ENCODE results near the gene NOS1. TPM values are rescaled to one million over a fixed set of nuclear protein-coding genes. Genes with fewer than 3 reads are reported as not detected.

NOS1 gene
- total and polyA plus RNA-seq, 2 of the 8 experiments (the other 6 are each of a cell fraction or from before 2014, with no cell fraction given), result 1.5 to 2.0 TPM

DNA sequence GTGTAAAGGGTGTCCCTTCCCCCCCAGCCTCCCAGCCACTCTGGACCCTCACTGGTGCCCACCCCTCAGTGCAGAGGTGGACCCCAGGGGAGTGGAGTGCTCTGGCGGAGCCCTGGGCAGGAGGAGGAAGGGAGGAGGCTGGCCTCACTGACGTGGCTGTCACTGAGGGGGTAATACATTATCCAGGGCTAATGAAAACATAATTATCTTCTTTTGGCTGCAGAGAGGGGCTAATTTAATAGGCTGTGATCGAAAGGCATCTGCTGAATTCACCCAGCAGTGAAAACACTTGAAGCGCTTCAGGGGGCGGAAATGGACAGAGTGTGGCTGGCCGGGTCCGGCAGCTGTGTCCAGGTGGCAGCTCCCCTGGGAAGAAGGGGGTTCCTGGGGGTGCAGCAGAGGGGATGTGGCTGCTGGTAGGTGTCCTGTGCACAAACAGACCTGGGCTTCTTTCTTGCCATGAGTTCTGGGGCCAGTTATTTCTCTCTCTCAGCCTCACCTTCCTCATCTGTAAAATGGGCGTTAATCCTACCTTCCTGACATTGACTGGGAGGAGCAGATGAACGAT lies 3.7 kb upstream of the NOS1 start:
- no peak overlapping the region; the same call in 1 of the 2 replicates for H3K18ac ChIP-seq (ENCODE audit: extremely low read depth, low read length)
- FAIRE-seq (no peak), DNase-seq (ENCODE audit: low read depth in 1 of 2, low spot score in 2 of 2) (no peak)
- 78% methylated on average over 9 of the region's 9 CpGs; no CpG with 5 or more reads in 1 of the 2 experiments for WGBS, 2 experiments (ENCODE audit: extremely low coverage in 1 of 2, insufficient coverage in 1 of 2, insufficient read length in 1 of 2, insufficient replicate concordance in 2 of 2, low coverage in 1 of 2, low lambda C conversion rate in 2 of 2, missing lambda C conversion rate in 1 of 2)
- no peak overlapping the region for H3K56ac ChIP-seq (replicated peaks; ENCODE audit: insufficient read length, low read depth, low read length)
- H3K9ac ChIP-seq (replicated peaks in 1 of 4; ENCODE audit: extremely low read depth in 1 of 4, low read depth in 3 of 4, low read length in 3 of 4), result no peak overlapping the region
- H3K27me3 ChIP-seq (replicated peaks in 1 of 4; ENCODE audit: control insufficient read depth in 3 of 4, extremely low read depth in 1 of 4, insufficient read depth in 3 of 4, low read length in 3 of 4), result peaks cover 9 to 46% (median 35%) of the 10 kb centered on the region in 4 experiments
- H2BK20ac ChIP-seq (ENCODE audit: low read length), result no peak overlapping the region
- no peaks in the 10 kb centered on the region for H3K36me3 ChIP-seq (ENCODE audit: control insufficient read depth in 2 of 4, insufficient read depth in 4 of 4, low read length in 3 of 4)
- no peak overlapping the region for H3K14ac ChIP-seq (ENCODE audit: insufficient read length)
- no peak overlapping the region for H4K5ac ChIP-seq (ENCODE audit: insufficient read length, low read depth, low read length)
- H2AFZ ChIP-seq (ENCODE audit: low read length), result no peak overlapping the region
- H2BK120ac ChIP-seq (replicated peaks; ENCODE audit: low read depth, low read length), result no peak overlapping the region
- H3K4me2 ChIP-seq (ENCODE audit: insufficient read depth in 1 of 2, low read depth in 2 of 2, low read length in 2 of 2), result no peak overlapping the region
- no peaks in the 10 kb centered on the region; a peak in 3 of 7 replicates for H3K4me1 ChIP-seq (replicated peaks in 1 of 4; ENCODE audit: control insufficient read depth in 3 of 4, insufficient read depth in 4 of 4, low read length in 3 of 4)
- H2BK15ac ChIP-seq (ENCODE audit: low read length), result no peak overlapping the region
- no peaks in the 10 kb centered on the region for H3K9me3 ChIP-seq (ENCODE audit: insufficient read depth in 2 of 2, low read depth in 1 of 2, low read length in 1 of 2)
- H3K23me2 ChIP-seq (ENCODE audit: low read depth, low read length), result peaks cover 12% of the 10 kb centered on the region
- no peaks in the 10 kb centered on the region for H3K79me1 ChIP-seq (ENCODE audit: low read depth, low read length)
- no peak overlapping the region for H4K91ac ChIP-seq (replicated peaks; ENCODE audit: insufficient read length, low read length)
- no peak overlapping the region for H2BK5ac ChIP-seq (ENCODE audit: low read depth, low read length)
- no peaks in the 10 kb centered on the region for H3K79me2 ChIP-seq (ENCODE audit: control insufficient read depth in 1 of 2, insufficient read depth in 2 of 2, low read length in 2 of 2)
- no peak overlapping the region for H2AK5ac ChIP-seq (ENCODE audit: low read depth, low read length)
- no peak overlapping the region for H2BK12ac ChIP-seq (ENCODE audit: low read depth, low read length)
- no peak overlapping the region for H3K4ac ChIP-seq (replicated peaks; ENCODE audit: insufficient read length, low read depth, low read length)
- ChIA-PET POLR2A (ENCODE audit: partially characterized antibody) (no interaction called here), CTCF (ENCODE audit: partially characterized antibody) (interaction anchor here (0.5 to 7.3 kb wide), 12 partner anchors 13 to 477 kb away, joined by 3 to 89 read pairs (median 4); no protein-coding TSS in a partner anchor)
- H4K20me1 ChIP-seq (replicated peaks in 1 of 2; ENCODE audit: control insufficient read depth in 1 of 2, insufficient read depth in 2 of 2, low read length in 2 of 2), result peaks cover 0 to 1% of the 10 kb centered on the region in 2 experiments
- H3K27ac ChIP-seq (ENCODE audit: low read depth, low read length), result no peak overlapping the region
- H3K23ac ChIP-seq (ENCODE audit: insufficient read length), result no peak overlapping the region
- H4K8ac ChIP-seq (ENCODE audit: extremely low read depth, insufficient read depth, low read length), result no peak overlapping the region; the same call in 1 of the 2 replicates
- H3K4me3 ChIP-seq (ENCODE audit: extremely low read depth in 1 of 4, insufficient read depth in 2 of 4, low read depth in 3 of 4, low read length in 4 of 4), result no peak overlapping the region
- TF ChIP-seq YY1 (IDR thresholded peaks at IDR 0.05; ENCODE audit: low read depth, low read length), result no peak
- TF ChIP-seq RNF2 (IDR thresholded peaks at IDR 0.05; ENCODE audit: borderline replicate concordance, low read depth, low read length, missing control alignments, poor library complexity, severe bottlenecking), result no peak
- TF ChIP-seq POLR2AphosphoS5 (IDR thresholded peaks at IDR 0.05; ENCODE audit: low read depth, low read length), result no peak
- TF ChIP-seq RFX5 (IDR thresholded peaks at IDR 0.05; ENCODE audit: borderline replicate concordance, low read depth, low read length), result no peak
- no peak for TF ChIP-seq GTF2F1 (IDR thresholded peaks at IDR 0.05; ENCODE audit: borderline replicate concordance, low read depth, low read length)
- TF ChIP-seq FOSL1 (IDR thresholded peaks at IDR 0.05; ENCODE audit: insufficient read depth, low read depth, low read length), result no peak
- TF ChIP-seq SP2 (IDR thresholded peaks at IDR 0.05; ENCODE audit: low read length), result no peak
- no peak for TF ChIP-seq KDM4A (IDR thresholded peaks at IDR 0.05; ENCODE audit: low read depth, low read length, severe bottlenecking)
- no peak for TF ChIP-seq MAFK (IDR thresholded peaks at IDR 0.05; ENCODE audit: low read depth, low read length)
- no peak for TF ChIP-seq NANOG (IDR thresholded peaks at IDR 0.05; ENCODE audit: insufficient read depth, low read depth, low read length, poor library complexity, severe bottlenecking)
- no peak for TF ChIP-seq KDM5A (IDR thresholded peaks at IDR 0.05; ENCODE audit: low read length)
- no peak for TF ChIP-seq NRF1 (IDR thresholded peaks at IDR 0.05; ENCODE audit: low read depth, low read length)
- no peak for TF ChIP-seq SRF (IDR thresholded peaks at IDR 0.05; ENCODE audit: low read depth, low read length)

Measured in H1 (cell line).